Stimulated activated memory B cell treated with anti-CD40 and anti-IgM and Interleukin-4, amounts not matched to agents 10 μg/mL and 1 μg/mL and 100 μg/mL, for 72 hours (primary cell): ENCODE measurements around the gene TAF8.
A peak's percentile ranks its signal among the peaks of the same experiment; 100 is the strongest.

Source experiments
- ATAC-seq: fragments of 150-1000 bp; cut with Tn5 transposase; 2 replicates; pipeline ENCODE4 v1.10.0; 2021
- H3K27ac Mint-ChIP-seq: one replicate; pipeline ENCODE4 v1.8.0; 2022; ENCODE audit warnings: mild to moderate bottlenecking, mixed read lengths
- H3K27me3 Mint-ChIP-seq: one replicate; pipeline ENCODE4 v1.8.0; 2022; ENCODE audit warnings: mixed read lengths
- H3K36me3 Mint-ChIP-seq: one replicate; pipeline ENCODE4 v1.8.0; 2022; ENCODE audit warnings: mixed read lengths
- H3K4me1 Mint-ChIP-seq: one replicate; pipeline ENCODE4 v1.8.0; 2022; ENCODE audit warnings: mixed read lengths
- H3K4me3 Mint-ChIP-seq: one replicate; pipeline ENCODE4 v1.8.0; 2022; ENCODE audit warnings: mild to moderate bottlenecking, moderate library complexity, mixed read lengths
- H3K9me3 Mint-ChIP-seq: one replicate; pipeline ENCODE4 v1.8.0; 2022; ENCODE audit warnings: mixed read lengths

TAF8 gene

GRCh38 chr6:42135722-42136121 lies 85.4 kb downstream of the TAF8 start:
- H3K36me3 Mint-ChIP-seq: no peaks in the 10 kb centered on the region
- H3K4me3 Mint-ChIP-seq: no peak overlapping the region
- no peaks in the 10 kb centered on the region for H3K9me3 Mint-ChIP-seq
- peaks cover 24% of the 10 kb centered on the region for H3K4me1 Mint-ChIP-seq
- no peak for ATAC-seq
- H3K27me3 Mint-ChIP-seq: peaks cover 13% of the 10 kb centered on the region
- H3K27ac Mint-ChIP-seq: no peak overlapping the region

DNA sequence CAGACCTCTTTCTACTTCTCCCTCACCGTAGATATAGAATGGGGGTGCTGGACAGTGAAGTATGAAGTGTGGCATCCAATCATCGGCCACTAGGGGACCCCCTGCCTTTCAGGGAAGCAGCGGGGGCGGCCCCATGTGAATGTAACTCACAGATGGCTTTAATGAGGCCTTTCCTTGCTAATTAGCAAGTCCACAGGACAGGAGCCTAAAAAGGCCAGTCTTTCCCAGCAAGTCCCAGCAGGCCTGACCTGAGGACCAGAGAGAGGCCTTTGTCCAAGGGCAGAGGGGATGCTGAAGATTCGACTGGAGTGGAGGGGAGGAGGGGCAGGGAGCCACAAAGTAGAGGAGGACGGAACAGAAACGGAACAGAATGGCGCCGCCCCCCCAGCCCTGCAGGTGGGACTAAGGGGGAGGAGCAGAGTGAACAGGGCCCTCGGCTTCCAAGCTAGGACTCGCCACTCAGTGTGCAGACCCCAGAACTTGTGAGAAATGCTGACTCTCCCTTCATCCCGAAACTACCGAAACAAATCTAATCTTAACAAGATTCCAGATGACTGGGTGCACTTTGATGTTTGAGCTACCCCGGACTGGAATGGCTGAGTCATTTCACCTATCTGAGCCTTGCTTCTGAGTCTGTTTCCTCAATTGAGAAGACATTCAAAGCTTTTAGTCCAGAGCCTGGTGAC lies 86.3 kb downstream of the TAF8 start:
- H3K27ac Mint-ChIP-seq: peak overlapping the region; percentile 85
- peaks cover 18% of the 10 kb centered on the region for H3K27me3 Mint-ChIP-seq
- no peaks in the 10 kb centered on the region for H3K9me3 Mint-ChIP-seq
- peak overlapping the region; percentile 72 for H3K4me3 Mint-ChIP-seq
- no peaks in the 10 kb centered on the region for H3K36me3 Mint-ChIP-seq
- peak; percentile 84 for ATAC-seq
- peaks cover 24% of the 10 kb centered on the region for H3K4me1 Mint-ChIP-seq
